GM10266 (cell line): ENCODE measurements around the gene FLRT1.

ENCODE experiments used
- DNase-seq: peaks from one replicate; pipeline ENCODE4 v3.0.0; 2012; ENCODE audit errors: extremely low spot score
- CTCF ChIP-seq: IDR thresholded peaks from 2 replicates; pipeline ENCODE4 v1.5.1; 2012; ENCODE audit warnings: mild to moderate bottlenecking, low read depth; ENCODE audit not compliant: control insufficient read depth, insufficient read depth; ENCODE audit errors: missing control alignments

FLRT1 gene

GRCh38 chr11:64008283-64008913 lies 27.3 kb upstream of the FLRT1 start:
- no peak for DNase-seq
- no peak for TF ChIP-seq CTCF

- TF ChIP-seq CTCF = no peak
- DNase-seq = no peak
Measured at GRCh38 chr11:64008914-64009633, 26.7 kb upstream of the FLRT1 start.

DNA sequence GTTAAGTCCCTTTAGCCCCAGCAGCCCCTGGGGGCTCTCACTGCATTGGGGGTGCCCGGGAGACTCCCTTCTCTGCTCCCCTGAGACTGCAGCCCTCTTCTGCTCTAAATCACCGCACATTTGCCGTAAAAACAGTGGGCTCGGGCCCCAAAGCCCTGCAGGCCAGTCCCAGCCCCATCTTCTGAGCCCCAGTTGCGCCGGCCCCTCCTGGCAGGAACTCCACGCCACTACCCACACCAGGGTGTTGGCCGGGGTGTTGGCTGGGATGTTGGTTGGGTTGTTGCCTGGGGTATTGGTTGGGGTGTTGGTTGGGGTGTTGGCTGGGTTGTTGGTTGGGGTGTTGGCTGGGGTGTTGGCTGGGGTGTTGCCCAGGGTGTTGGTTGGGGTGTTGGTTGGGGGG lies 26.0 kb upstream of the FLRT1 start:
- DNase-seq = no peak
- TF ChIP-seq CTCF = no peak

GRCh38 chr11:64010783-64011182 lies 24.9 kb upstream of the FLRT1 start:
- TF ChIP-seq CTCF = no peak
- no peak for DNase-seq

GRCh38 chr11:64011371-64011770 lies 24.4 kb upstream of the FLRT1 start:
- no peak for DNase-seq
- TF ChIP-seq CTCF = no peak

- TF ChIP-seq CTCF = no peak
- no peak for DNase-seq
Measured at GRCh38 chr11:64013141-64013896, 22.4 kb upstream of the FLRT1 start.

DNA sequence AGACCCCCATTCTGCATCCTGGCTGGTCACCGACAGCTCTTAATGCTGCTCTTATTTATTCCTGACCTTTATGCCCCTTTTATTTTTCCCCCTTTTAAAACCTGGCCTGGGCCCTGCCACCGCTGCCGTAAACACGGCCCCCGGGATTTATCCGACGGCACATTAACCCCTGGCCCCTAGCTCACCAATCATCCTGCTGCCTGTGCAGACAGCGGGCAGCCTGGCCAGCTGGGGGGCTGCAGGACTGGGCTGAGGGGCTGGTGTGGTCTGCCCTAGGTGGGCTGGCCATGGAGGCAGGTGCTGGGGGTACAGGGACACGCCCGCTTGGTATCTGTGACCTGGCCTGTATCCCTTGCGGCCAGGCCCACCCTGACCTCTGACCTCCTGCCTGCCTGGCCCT lies 21.4 kb upstream of the FLRT1 start:
- TF ChIP-seq CTCF = no peak
- DNase-seq = no peak
